ENCODE measurements around the gene EIF3F.

EIF3F gene

DNA sequence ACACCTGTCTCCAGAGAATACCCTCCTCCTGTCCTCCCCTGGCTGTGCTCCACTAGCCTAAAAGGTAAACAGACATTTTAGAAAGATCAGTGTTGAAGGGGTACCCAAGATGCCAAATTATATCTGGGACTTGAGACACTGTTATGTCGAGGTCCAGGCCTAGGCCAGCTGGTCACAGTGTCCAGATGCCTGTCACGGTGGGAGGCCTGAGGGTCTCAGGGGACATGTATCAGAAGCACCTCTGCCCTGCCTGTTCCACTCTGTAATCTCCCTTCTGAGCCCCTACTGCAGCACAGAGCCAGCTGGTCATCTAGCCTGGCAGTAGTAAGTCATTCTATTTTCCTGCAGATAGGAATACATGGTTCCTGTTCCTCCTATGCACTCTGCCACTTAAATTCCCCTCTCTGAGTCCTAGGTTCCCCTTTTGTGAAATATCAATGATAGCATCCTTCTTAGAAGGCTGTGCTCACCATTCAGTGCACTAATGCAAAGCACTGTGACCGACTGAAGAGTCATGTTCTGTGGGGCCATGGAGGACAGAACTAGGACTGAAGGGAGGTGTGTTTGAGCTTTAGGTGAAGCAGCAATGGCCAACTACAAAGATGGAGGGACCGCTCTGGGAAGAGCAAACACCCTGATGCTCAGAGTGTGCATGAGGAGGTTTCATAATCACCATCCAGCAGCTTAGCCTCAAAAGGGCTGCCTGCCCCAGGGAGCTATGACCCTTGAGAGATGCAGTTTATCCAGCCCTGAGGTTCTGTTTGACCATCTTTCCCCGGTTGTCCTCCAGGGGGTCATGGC lies 49.1 kb downstream of the EIF3F start (continued):
- no peak for TF ChIP-seq ARNTL (CRISPR knock-in tag; IDR thresholded peaks at IDR 0.05; ENCODE audit: borderline replicate concordance, low read depth)

- TF ChIP-seq TCF4 (CRISPR knock-in tag; IDR thresholded peaks at IDR 0.05; ENCODE audit: borderline replicate concordance) (no peak), TOX (CRISPR knock-in tag; IDR thresholded peaks at IDR 0.05; ENCODE audit: borderline replicate concordance) (no peak), ZC3H10 (CRISPR knock-in tag; IDR thresholded peaks at IDR 0.05) (no peak), PATZ1 (CRISPR knock-in tag; IDR thresholded peaks at IDR 0.05; ENCODE audit: borderline replicate concordance) (no peak), ARNTL (CRISPR knock-in tag; IDR thresholded peaks at IDR 0.05; ENCODE audit: borderline replicate concordance, low read depth) (no peak), PPARA (CRISPR knock-in tag; IDR thresholded peaks at IDR 0.05; ENCODE audit: borderline replicate concordance) (no peak), SNAI2 (CRISPR knock-in tag; IDR thresholded peaks at IDR 0.05) (no peak), ZFP3 (CRISPR knock-in tag; IDR thresholded peaks at IDR 0.05) (no peak), OSR1 (CRISPR knock-in tag; IDR thresholded peaks at IDR 0.05) (no peak), RARB (CRISPR knock-in tag; IDR thresholded peaks at IDR 0.05) (no peak), GLIS3 (CRISPR knock-in tag; IDR thresholded peaks at IDR 0.05) (no peak), BACH2 (CRISPR knock-in tag; IDR thresholded peaks at IDR 0.05; ENCODE audit: borderline replicate concordance) (no peak), TSHZ2 (CRISPR knock-in tag; IDR thresholded peaks at IDR 0.05) (no peak), ISL1 (CRISPR knock-in tag; IDR thresholded peaks at IDR 0.05) (no peak), ESRRG (CRISPR knock-in tag; IDR thresholded peaks at IDR 0.05) (no peak)
- TF ChIP-seq, protein P1, sequence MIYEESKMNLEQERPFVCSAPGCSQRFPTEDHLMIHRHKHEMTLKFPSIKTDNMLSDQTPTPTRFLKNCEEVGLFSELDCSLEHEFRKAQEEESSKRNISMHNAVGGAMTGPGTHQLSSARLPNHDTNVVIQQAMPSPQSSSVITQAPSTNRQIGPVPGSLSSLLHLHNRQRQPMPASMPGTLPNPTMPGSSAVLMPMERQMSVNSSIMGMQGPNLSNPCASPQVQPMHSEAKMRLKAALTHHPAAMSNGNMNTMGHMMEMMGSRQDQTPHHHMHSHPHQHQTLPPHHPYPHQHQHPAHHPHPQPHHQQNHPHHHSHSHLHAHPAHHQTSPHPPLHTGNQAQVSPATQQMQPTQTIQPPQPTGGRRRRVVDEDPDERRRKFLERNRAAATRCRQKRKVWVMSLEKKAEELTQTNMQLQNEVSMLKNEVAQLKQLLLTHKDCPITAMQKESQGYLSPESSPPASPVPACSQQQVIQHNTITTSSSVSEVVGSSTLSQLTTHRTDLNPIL (CRISPR knock-in tag; IDR thresholded peaks at IDR 0.05; ENCODE audit: low read depth) = no peak
- no peak for ATAC-seq
These were observed 49.8 kb downstream of the EIF3F start for GRCh38 chr11:8036986-8037385.

DNA sequence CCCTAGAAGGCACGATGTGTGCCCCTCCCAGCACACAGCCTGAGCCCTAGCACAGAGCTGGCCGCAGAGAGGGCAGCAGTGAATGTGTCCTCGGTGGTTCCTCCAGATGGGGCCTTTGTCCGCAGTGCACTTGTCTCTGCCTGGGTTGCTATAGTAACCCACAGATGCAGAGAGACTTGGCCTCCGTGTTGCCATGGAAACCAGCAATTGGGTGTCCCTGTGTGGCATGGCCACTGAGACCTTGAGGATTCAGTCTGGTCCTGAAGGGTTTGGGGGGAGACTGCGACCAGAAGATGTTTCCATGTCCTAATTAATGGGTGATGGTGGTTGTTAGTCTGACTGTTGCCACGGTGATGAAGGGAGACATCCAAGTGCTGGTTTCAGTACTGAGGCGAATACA lies 51.3 kb downstream of the EIF3F start:
- no peak for TF ChIP-seq TSHZ2 (CRISPR knock-in tag; IDR thresholded peaks at IDR 0.05)
- TF ChIP-seq, protein P1 (CRISPR knock-in tag; IDR thresholded peaks at IDR 0.05; ENCODE audit: low read depth) = no peak
- TF ChIP-seq TCF4 (CRISPR knock-in tag; IDR thresholded peaks at IDR 0.05; ENCODE audit: borderline replicate concordance) = no peak
- TF ChIP-seq TOX (CRISPR knock-in tag; IDR thresholded peaks at IDR 0.05; ENCODE audit: borderline replicate concordance) = no peak
- TF ChIP-seq, protein P2, sequence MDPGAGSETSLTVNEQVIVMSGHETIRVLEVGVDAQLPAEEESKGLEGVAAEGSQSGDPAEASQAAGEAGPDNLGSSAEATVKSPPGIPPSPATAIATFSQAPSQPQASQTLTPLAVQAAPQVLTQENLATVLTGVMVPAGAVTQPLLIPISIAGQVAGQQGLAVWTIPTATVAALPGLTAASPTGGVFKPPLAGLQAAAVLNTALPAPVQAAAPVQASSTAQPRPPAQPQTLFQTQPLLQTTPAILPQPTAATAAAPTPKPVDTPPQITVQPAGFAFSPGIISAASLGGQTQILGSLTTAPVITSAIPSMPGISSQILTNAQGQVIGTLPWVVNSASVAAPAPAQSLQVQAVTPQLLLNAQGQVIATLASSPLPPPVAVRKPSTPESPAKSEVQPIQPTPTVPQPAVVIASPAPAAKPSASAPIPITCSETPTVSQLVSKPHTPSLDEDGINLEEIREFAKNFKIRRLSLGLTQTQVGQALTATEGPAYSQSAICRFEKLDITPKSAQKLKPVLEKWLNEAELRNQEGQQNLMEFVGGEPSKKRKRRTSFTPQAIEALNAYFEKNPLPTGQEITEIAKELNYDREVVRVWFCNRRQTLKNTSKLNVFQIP (CRISPR knock-in tag; IDR thresholded peaks at IDR 0.05; ENCODE audit: borderline replicate concordance, low read depth) = no peak
- no peak for TF ChIP-seq PPARA (CRISPR knock-in tag; IDR thresholded peaks at IDR 0.05; ENCODE audit: borderline replicate concordance)
- no peak for ATAC-seq
